Peyer's patch (tissue), 4 donors: ENCODE measurements around the gene DYNC1I2.

Experiments used
- POLR2A ChIP-seq, 2 donors: fragments of 450-650 bp; IDR thresholded peaks; one replicate each; pipeline ENCODE4 v1.5.1; 2017; ENCODE audit warnings: antibody characterized with exemption in 2 of 2, mild to moderate bottlenecking in 2 of 2, moderate library complexity in 2 of 2
- TF ChIP-seq, protein P1 (sequence below), 6 experiments: fragments of 450-650 bp in 4 of 6; fragments of 200-600 bp in 2 of 6; sonication (generic) in 1 of 6; IDR thresholded peaks; one replicate each; pipeline ENCODE4 v1.5.1; 2017 to 2019; ENCODE audit warnings: antibody characterized with exemption in 6 of 6, mild to moderate bottlenecking in 3 of 6, moderate library complexity in 1 of 6

GRCh38 chr2:171763602-171764001, 76.3 kb downstream of the DYNC1I2 start:
- TF ChIP-seq, protein P1, sequence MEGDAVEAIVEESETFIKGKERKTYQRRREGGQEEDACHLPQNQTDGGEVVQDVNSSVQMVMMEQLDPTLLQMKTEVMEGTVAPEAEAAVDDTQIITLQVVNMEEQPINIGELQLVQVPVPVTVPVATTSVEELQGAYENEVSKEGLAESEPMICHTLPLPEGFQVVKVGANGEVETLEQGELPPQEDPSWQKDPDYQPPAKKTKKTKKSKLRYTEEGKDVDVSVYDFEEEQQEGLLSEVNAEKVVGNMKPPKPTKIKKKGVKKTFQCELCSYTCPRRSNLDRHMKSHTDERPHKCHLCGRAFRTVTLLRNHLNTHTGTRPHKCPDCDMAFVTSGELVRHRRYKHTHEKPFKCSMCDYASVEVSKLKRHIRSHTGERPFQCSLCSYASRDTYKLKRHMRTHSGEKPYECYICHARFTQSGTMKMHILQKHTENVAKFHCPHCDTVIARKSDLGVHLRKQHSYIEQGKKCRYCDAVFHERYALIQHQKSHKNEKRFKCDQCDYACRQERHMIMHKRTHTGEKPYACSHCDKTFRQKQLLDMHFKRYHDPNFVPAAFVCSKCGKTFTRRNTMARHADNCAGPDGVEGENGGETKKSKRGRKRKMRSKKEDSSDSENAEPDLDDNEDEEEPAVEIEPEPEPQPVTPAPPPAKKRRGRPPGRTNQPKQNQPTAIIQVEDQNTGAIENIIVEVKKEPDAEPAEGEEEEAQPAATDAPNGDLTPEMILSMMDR (IDR thresholded peaks at IDR 0.05): no peak
- no peak for TF ChIP-seq POLR2A (IDR thresholded peaks at IDR 0.05)
